Upper lobe of left lung (tissue), 6 donors: ENCODE measurements around the gene G6PC1. TPM values are rescaled to one million over a fixed set of nuclear protein-coding genes. Genes with fewer than 3 reads are reported as not detected.
A peak's percentile ranks its signal among the peaks of the same experiment; 100 is the strongest.

ENCODE experiments used
- ATAC-seq, 2 donors: fragments of 200-7000 bp; cut with Tn5 transposase; one replicate each; pipeline ENCODE4 v1.9.1; 2022; ENCODE audit warnings: mild to moderate bottlenecking in 2 of 2, moderate library complexity in 2 of 2; ENCODE audit not compliant: low FRiP score in 2 of 2
- DNase-seq, 2 donors: peaks; one replicate each; pipeline ENCODE4 v3.0.0-alpha.2; 2019 to 2020
- H3K27ac ChIP-seq, 4 donors: fragments of 200-600 bp; sonication (generic); one replicate each; pipeline ENCODE4 v1.5.1; 2016 to 2019
- H3K27me3 ChIP-seq, 4 donors: fragments of 200-600 bp; sonication (generic); one replicate each; pipeline ENCODE4 v1.5.1; 2017 to 2019
- H3K36me3 ChIP-seq, 4 donors: fragments of 200-600 bp; sonication (generic); one replicate each; pipeline ENCODE4 v1.5.1; 2016 to 2019
- H3K4me1 ChIP-seq, 4 donors: fragments of 200-600 bp; sonication (generic); one replicate each; pipeline ENCODE4 v1.5.1; 2018 to 2019
- H3K4me3 ChIP-seq, 4 donors: fragments of 200-600 bp; sonication (generic); one replicate each; pipeline ENCODE4 v1.5.1; 2017 to 2019; ENCODE audit warnings: mild to moderate bottlenecking in 2 of 4, moderate library complexity in 1 of 4
- H3K9me3 ChIP-seq, 4 donors: fragments of 200-600 bp; sonication (generic); one replicate each; pipeline ENCODE4 v1.5.1; 2018 to 2019
- EP300 ChIP-seq, 4 donors: sonication (generic); formaldehyde crosslinking; IDR thresholded peaks; one replicate each; pipeline ENCODE4 v1.5.1; 2017; ENCODE audit warnings: antibody characterized with exemption in 4 of 4, control low read depth in 2 of 4
- POLR2A ChIP-seq, 4 donors: fragments of 450-650 bp; IDR thresholded peaks; one replicate each; pipeline ENCODE4 v1.5.1; 2016 to 2017; ENCODE audit warnings: antibody characterized with exemption in 4 of 4, mild to moderate bottlenecking in 2 of 4
- POLR2AphosphoS5 ChIP-seq, 2 donors: sonication (generic); formaldehyde crosslinking; IDR thresholded peaks; one replicate each; pipeline ENCODE4 v1.5.1; 2017; ENCODE audit warnings: antibody characterized with exemption in 2 of 2
- WGBS, 2 donors: methylation state at CpG; one replicate each; pipeline ENCODE4 v1.1.5; 2017 to 2018; 5-methylcytosine and 5-hydroxymethylcytosine counted together
- total RNA-seq, 6 donors: library from RNA; depleted of rRNA in 4 of 6; stranded (reverse); fragments of >200 nt in 4 of 6; gene quantifications; one replicate each; pipeline versions ENCODE4 v1.1.0 to v1.2.1, GENCODE V29; 2016 to 2021
- TF ChIP-seq, protein P1 (sequence below), 6 experiments: fragments of 450-650 bp in 4 of 6; fragments of 200-600 bp in 2 of 6; sonication (generic) in 2 of 6; IDR thresholded peaks; one replicate each; pipeline ENCODE4 v1.5.1; 2016 to 2019; ENCODE audit warnings: antibody characterized with exemption in 6 of 6
- donor health status: DM: no; HTN: no; CAD: no; lungs with moderate emphysema.
- donor health status: DM: no; HTN: yes; CAD: no; lungs with severe emphysema.

Gene G6PC1
- total RNA-seq, 6 donors from 2014 or later: not detected

DNA sequence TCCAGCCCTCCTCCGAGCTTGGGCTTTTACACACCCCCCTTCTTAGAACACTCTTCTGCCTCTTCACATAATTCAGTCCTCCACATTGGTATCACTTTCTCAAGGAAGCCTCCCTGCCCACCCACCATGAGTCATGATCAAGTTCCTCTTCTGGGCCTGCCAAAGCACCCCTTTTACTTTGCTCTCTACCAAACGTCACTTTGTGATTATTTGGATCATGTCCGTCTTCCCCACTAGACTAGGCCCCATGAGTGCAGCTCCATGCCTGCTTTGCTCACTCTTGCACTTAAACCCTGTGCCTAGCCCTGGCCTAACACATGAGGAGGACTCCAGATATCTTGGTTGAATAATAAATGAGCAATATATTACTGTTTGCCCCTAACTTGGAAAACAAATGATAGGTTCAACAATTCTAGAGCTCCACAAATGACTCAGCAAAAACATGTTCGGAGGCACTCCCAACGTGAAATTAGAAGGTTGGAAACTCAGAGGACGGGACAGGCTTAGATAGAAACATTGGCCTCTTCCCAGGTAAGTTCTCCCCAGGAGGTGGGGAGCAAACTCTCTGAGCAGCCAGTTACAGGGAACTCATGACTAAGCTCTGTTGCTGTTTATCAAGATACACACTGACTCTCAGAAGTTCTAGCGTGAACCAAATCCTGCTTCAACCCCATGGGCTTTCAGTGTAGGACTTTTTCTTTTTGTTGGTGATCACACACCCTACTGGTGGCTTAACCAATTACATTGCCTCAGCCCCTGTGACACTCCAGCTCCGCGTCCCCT, 28.3 kb downstream of the G6PC1 start:
- DNase-seq (peak in 1 of 2 donors; percentile 70), ATAC-seq (peak; percentile 91 to 93)
- no peaks in the 10 kb centered on the region for H3K9me3 ChIP-seq
- WGBS, 2 donors: 24 to 28% methylated on average over 9 of the region's 9 CpGs
- H3K36me3 ChIP-seq: no peaks in the 10 kb centered on the region
- peak overlapping the region; percentile 68 to 83 (median 72) for H3K27ac ChIP-seq
- TF ChIP-seq POLR2AphosphoS5 (IDR thresholded peaks at IDR 0.05) (peak; percentile 11 to 27), EP300 (IDR thresholded peaks at IDR 0.05) (no peak), POLR2A (IDR thresholded peaks at IDR 0.05) (peak in 1 of 4 donors; percentile 18)
- TF ChIP-seq, protein P1, sequence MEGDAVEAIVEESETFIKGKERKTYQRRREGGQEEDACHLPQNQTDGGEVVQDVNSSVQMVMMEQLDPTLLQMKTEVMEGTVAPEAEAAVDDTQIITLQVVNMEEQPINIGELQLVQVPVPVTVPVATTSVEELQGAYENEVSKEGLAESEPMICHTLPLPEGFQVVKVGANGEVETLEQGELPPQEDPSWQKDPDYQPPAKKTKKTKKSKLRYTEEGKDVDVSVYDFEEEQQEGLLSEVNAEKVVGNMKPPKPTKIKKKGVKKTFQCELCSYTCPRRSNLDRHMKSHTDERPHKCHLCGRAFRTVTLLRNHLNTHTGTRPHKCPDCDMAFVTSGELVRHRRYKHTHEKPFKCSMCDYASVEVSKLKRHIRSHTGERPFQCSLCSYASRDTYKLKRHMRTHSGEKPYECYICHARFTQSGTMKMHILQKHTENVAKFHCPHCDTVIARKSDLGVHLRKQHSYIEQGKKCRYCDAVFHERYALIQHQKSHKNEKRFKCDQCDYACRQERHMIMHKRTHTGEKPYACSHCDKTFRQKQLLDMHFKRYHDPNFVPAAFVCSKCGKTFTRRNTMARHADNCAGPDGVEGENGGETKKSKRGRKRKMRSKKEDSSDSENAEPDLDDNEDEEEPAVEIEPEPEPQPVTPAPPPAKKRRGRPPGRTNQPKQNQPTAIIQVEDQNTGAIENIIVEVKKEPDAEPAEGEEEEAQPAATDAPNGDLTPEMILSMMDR (IDR thresholded peaks at IDR 0.05): peak; percentile 72 to 86 (median 76)
- peaks cover 6 to 16% (median 11%) of the 10 kb centered on the region in 4 donors for H3K4me1 ChIP-seq
- H3K4me3 ChIP-seq: no peak overlapping the region
- H3K27me3 ChIP-seq: no peaks in the 10 kb centered on the region

DNA sequence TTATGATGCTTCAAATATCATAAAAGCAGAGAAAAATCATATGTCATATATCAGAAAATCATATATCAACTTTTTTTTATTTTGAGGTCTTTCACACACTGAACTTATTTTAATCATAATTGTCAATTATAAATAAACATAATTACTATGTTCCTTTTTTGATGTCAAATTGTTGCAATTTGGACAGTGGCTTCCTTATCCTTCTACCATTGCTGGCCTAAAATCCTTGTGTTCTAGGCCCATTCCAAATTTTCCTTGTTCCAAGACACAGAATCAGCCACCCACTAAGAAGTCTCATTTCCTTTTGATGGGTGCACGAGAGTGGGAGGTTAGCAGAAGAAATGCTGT, 28.9 kb downstream of the G6PC1 start:
- peak overlapping the region in 1 of 4 donors; percentile 83 for H3K27ac ChIP-seq
- ATAC-seq (no peak), DNase-seq (no peak)
- no peak for TF ChIP-seq POLR2A (IDR thresholded peaks at IDR 0.05)
- TF ChIP-seq, protein P1 (IDR thresholded peaks at IDR 0.05): peak in 1 of 6 experiments; percentile 13
- no peak for TF ChIP-seq EP300 (IDR thresholded peaks at IDR 0.05)
- WGBS, 2 donors: 95 to 100% methylated on average over 1 of the region's 1 CpG
- H3K4me3 ChIP-seq: no peak overlapping the region
- no peaks in the 10 kb centered on the region for H3K9me3 ChIP-seq
- no peaks in the 10 kb centered on the region for H3K27me3 ChIP-seq
- peaks cover 6 to 16% (median 11%) of the 10 kb centered on the region in 4 donors for H3K4me1 ChIP-seq
- no peaks in the 10 kb centered on the region for H3K36me3 ChIP-seq

DNA sequence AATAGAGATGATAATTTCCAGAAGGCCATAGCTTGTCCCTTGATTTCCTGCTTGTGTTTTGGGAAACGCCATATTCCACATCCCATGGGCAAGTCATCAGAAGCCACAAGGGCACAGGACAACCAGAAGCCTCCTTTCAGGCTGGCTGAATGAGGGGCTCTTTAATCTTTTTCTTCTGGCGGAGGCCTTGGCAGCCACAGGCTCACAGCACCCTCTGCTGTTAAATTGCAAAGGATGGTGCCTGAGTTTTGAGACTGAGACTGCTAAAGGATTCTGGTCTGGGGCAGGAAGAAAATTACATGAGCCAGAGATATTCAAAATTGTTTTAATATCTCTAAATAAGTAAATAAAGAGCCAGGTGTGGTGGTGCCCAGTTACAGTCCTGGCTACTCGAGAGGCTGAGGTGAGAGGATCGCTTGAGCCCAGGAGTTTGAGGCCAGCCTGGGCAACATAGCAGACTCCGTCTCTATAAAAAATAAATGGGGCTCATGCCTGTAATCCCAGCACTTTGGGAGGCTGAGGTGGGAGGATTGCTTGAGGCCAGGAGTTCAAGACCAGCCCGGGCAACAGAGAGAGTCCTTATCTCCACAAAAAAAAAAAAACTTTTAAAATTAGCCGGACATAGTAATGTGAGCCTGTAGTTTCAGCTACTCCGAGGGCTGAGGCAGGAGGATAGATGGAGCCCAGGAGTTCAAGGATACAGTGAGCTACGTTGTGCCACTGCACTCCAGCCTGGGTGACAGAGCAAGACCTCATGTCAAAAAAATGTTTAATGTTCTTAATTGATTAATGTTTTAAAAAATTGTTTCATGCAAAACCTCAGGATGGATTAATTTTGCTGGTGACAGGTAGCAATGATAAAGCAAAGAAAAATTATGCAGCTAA, 37.4 kb downstream of the G6PC1 start:
- Histone ChIP-seq H3K4me3 (no peak overlapping the region), H3K27ac (no peak overlapping the region), H3K9me3 (no peaks in the 10 kb centered on the region), H3K36me3 (no peaks in the 10 kb centered on the region), H3K4me1 (no peaks in the 10 kb centered on the region), H3K27me3 (no peaks in the 10 kb centered on the region)
- WGBS, 2 donors: 43 to 46% methylated on average over 9 of the region's 9 CpGs
- ATAC-seq: peak in 1 of 2 donors; percentile 72
- TF ChIP-seq, protein P1 (IDR thresholded peaks at IDR 0.05): peak in 5 of 6 experiments; percentile 17 to 55 (median 38)
- no peak for TF ChIP-seq POLR2AphosphoS5 (IDR thresholded peaks at IDR 0.05)
- DNase-seq: peak in 1 of 2 donors; percentile 26

DNA sequence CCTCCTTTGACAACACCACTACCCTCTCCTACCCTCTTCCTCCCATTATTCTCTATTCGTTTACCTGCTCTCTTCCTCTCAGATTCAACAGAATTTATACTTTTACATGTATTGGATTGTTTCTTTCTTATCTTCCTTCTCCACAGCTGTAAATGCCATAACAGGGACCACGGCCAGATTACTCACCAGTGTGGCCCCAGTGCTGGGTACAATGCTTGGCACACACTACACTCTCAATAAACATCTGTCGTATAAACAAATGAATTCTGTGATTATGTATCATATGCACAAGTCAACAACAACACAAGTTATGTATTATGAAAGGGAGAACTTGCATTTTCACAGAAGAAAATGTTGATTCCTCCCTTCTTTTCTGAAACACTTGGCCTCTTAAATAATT, 43.6 kb downstream of the G6PC1 start:
- ATAC-seq (no peak), DNase-seq (no peak)
- Histone ChIP-seq H3K27me3 (no peaks in the 10 kb centered on the region), H3K4me1 (peaks cover 0 to 6% (median 4%) of the 10 kb centered on the region in 4 donors), H3K27ac (peak overlapping the region in 2 of 4 donors; percentile 53 to 55), H3K4me3 (no peak overlapping the region), H3K9me3 (no peaks in the 10 kb centered on the region), H3K36me3 (peaks cover 0 to 9% (median 4%) of the 10 kb centered on the region in 4 donors)
- TF ChIP-seq POLR2A (IDR thresholded peaks at IDR 0.05) (no peak), EP300 (IDR thresholded peaks at IDR 0.05) (no peak), POLR2AphosphoS5 (IDR thresholded peaks at IDR 0.05) (peak in 1 of 2 donors; percentile 72)
- WGBS, 2 donors: 33% methylated on average over 3 of the region's 3 CpGs

DNA sequence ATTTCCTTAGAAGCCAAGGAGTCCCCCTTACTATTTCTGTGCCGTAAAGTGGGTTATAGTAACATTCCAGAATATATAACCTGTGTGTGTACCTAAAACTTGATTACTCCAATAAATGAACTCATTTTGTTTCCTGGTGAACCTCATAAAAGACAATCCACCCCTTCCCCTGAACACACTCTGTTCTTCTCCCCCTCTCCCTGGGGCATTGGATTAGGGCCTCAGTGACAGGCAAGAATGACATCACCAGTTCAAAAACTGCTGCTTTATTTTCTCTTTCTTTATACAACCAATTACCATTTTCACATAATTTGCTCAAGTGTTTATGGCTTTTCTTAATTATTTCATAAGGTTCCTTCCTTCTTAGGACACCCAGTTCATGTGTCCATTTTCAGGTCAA, 46.2 kb downstream of the G6PC1 start:
- 94 to 100% methylated on average over 1 of the region's 1 CpG for WGBS, 2 donors
- no peak for DNase-seq
- Histone ChIP-seq H3K4me1 (peaks cover 0 to 6% (median 4%) of the 10 kb centered on the region in 4 donors), H3K4me3 (no peak overlapping the region), H3K27me3 (no peaks in the 10 kb centered on the region), H3K36me3 (peaks cover 2 to 35% (median 27%) of the 10 kb centered on the region in 4 donors), H3K9me3 (no peaks in the 10 kb centered on the region), H3K27ac (peak overlapping the region in 1 of 4 donors; percentile 52)
- ATAC-seq: no peak
- TF ChIP-seq, protein P1 (IDR thresholded peaks at IDR 0.05): no peak
- TF ChIP-seq POLR2AphosphoS5 (IDR thresholded peaks at IDR 0.05) (no peak), POLR2A (IDR thresholded peaks at IDR 0.05) (no peak), EP300 (IDR thresholded peaks at IDR 0.05) (no peak)
